Panc1 (cell line): ENCODE results near the gene EEF2K.

Source experiments
- POLR2AphosphoS5 ChIP-seq: IDR thresholded peaks from 2 replicates; pipeline ENCODE4 v1.6.1; 2012; ENCODE audit warnings: mild to moderate bottlenecking, low read depth, low read length, moderate library complexity
- SIN3A ChIP-seq: IDR thresholded peaks from 2 replicates; pipeline ENCODE4 v1.6.1; 2012; ENCODE audit warnings: low read depth, mild to moderate bottlenecking, low read length, moderate library complexity, borderline replicate concordance; ENCODE audit not compliant: insufficient read depth
- TCF7L2 ChIP-seq: IDR thresholded peaks from 2 replicates; pipeline ENCODE4 v1.6.1; 2011; ENCODE audit warnings: mild to moderate bottlenecking, low read depth, low read length, inconsistent platforms
- TF ChIP-seq, protein P1 (sequence below): fragments of 450-650 bp; IDR thresholded peaks from 2 replicates; pipeline ENCODE4 v1.5.1; 2017; ENCODE audit warnings: mild to moderate bottlenecking
- TF ChIP-seq, protein P2 (sequence below), 2 experiments: IDR thresholded peaks; 2 replicates each; pipeline ENCODE4 v1.6.1; 2011 to 2012; ENCODE audit warnings: low read depth in 2 of 2, control low read depth in 1 of 2, low read length in 1 of 2, mild to moderate bottlenecking in 1 of 2, moderate library complexity in 1 of 2; ENCODE audit not compliant: insufficient read depth in 1 of 2

DNA sequence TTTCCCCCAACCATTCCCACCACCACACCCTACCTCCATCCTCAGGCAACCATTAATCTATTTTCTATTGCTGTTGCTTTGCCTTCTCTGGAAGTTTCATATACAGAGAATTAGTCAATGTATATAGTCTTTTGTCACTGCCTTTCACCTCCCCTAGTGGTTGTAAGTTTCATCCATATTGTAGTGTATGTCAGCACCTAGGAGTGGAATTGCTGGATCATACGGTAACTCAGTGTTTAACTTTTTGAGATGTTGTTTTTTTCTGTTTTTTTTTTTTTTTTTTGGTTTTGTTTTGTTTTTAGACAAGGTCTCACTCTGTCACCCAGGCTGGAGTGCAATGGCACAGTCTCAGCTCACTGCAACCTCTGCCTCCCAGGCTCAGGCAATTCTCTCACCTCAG lies 16.9 kb downstream of the EEF2K start:
- TF ChIP-seq, protein P1, sequence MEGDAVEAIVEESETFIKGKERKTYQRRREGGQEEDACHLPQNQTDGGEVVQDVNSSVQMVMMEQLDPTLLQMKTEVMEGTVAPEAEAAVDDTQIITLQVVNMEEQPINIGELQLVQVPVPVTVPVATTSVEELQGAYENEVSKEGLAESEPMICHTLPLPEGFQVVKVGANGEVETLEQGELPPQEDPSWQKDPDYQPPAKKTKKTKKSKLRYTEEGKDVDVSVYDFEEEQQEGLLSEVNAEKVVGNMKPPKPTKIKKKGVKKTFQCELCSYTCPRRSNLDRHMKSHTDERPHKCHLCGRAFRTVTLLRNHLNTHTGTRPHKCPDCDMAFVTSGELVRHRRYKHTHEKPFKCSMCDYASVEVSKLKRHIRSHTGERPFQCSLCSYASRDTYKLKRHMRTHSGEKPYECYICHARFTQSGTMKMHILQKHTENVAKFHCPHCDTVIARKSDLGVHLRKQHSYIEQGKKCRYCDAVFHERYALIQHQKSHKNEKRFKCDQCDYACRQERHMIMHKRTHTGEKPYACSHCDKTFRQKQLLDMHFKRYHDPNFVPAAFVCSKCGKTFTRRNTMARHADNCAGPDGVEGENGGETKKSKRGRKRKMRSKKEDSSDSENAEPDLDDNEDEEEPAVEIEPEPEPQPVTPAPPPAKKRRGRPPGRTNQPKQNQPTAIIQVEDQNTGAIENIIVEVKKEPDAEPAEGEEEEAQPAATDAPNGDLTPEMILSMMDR: no peak
- TF ChIP-seq, protein P2, sequence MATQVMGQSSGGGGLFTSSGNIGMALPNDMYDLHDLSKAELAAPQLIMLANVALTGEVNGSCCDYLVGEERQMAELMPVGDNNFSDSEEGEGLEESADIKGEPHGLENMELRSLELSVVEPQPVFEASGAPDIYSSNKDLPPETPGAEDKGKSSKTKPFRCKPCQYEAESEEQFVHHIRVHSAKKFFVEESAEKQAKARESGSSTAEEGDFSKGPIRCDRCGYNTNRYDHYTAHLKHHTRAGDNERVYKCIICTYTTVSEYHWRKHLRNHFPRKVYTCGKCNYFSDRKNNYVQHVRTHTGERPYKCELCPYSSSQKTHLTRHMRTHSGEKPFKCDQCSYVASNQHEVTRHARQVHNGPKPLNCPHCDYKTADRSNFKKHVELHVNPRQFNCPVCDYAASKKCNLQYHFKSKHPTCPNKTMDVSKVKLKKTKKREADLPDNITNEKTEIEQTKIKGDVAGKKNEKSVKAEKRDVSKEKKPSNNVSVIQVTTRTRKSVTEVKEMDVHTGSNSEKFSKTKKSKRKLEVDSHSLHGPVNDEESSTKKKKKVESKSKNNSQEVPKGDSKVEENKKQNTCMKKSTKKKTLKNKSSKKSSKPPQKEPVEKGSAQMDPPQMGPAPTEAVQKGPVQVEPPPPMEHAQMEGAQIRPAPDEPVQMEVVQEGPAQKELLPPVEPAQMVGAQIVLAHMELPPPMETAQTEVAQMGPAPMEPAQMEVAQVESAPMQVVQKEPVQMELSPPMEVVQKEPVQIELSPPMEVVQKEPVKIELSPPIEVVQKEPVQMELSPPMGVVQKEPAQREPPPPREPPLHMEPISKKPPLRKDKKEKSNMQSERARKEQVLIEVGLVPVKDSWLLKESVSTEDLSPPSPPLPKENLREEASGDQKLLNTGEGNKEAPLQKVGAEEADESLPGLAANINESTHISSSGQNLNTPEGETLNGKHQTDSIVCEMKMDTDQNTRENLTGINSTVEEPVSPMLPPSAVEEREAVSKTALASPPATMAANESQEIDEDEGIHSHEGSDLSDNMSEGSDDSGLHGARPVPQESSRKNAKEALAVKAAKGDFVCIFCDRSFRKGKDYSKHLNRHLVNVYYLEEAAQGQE (IDR thresholded peaks at IDR 0.05; ENCODE audit: insufficient read depth in 1 of 2, low read depth in 2 of 2, low read length in 1 of 2): no peak
- TF ChIP-seq POLR2AphosphoS5 (no peak), SIN3A (no peak), TCF7L2 (no peak)
